ENCODE data around the gene CDH4.

Gene CDH4

DNA sequence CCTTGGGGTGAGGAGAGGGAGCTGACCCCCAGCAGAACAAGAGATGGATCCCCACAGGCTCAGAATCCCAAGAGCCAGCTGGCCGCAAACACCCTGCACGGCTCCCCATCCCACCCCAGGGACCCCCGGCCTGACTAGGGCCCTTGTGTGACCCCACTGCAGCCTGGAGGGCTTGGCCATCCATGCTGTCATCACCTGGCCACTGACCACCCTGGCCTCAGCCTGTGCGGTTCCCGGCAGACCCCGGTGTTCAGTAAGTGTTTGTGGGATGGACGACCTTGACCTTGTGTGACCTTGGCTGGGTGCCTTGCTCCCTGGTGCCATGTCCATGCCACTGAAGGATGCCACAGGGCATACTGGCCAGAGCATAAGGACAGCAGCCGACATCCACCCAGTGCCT is 485.3 kb downstream of the CDH4 start:
- no peak overlapping the region for H3K4me3 ChIP-seq (replicated peaks in 1 of 2; ENCODE audit: low read depth in 2 of 2, low read length in 2 of 2)
- no peak for DNase-seq (ENCODE audit: low read depth in 2 of 2)
- TF ChIP-seq, protein P1, sequence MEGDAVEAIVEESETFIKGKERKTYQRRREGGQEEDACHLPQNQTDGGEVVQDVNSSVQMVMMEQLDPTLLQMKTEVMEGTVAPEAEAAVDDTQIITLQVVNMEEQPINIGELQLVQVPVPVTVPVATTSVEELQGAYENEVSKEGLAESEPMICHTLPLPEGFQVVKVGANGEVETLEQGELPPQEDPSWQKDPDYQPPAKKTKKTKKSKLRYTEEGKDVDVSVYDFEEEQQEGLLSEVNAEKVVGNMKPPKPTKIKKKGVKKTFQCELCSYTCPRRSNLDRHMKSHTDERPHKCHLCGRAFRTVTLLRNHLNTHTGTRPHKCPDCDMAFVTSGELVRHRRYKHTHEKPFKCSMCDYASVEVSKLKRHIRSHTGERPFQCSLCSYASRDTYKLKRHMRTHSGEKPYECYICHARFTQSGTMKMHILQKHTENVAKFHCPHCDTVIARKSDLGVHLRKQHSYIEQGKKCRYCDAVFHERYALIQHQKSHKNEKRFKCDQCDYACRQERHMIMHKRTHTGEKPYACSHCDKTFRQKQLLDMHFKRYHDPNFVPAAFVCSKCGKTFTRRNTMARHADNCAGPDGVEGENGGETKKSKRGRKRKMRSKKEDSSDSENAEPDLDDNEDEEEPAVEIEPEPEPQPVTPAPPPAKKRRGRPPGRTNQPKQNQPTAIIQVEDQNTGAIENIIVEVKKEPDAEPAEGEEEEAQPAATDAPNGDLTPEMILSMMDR (IDR thresholded peaks at IDR 0.05; ENCODE audit: low read depth, low read length), result no peak

GRCh38 chr20:61737812-61738443 is 485.9 kb downstream of the CDH4 start:
- TF ChIP-seq, protein P1 (IDR thresholded peaks at IDR 0.05; ENCODE audit: low read depth, low read length), result no peak
- H3K4me3 ChIP-seq (replicated peaks in 1 of 2; ENCODE audit: low read depth in 2 of 2, low read length in 2 of 2), result no peak overlapping the region
- no peak for DNase-seq (ENCODE audit: low read depth in 2 of 2)

- TF ChIP-seq, protein P1 (IDR thresholded peaks at IDR 0.05; ENCODE audit: low read depth, low read length), result no peak
- H3K4me3 ChIP-seq (replicated peaks in 1 of 2; ENCODE audit: low read depth in 2 of 2, low read length in 2 of 2), result no peak overlapping the region
- DNase-seq (ENCODE audit: low read depth in 2 of 2), result no peak
Measured at GRCh38 chr20:61738601-61739069, 486.6 kb downstream of the CDH4 start.

DNA sequence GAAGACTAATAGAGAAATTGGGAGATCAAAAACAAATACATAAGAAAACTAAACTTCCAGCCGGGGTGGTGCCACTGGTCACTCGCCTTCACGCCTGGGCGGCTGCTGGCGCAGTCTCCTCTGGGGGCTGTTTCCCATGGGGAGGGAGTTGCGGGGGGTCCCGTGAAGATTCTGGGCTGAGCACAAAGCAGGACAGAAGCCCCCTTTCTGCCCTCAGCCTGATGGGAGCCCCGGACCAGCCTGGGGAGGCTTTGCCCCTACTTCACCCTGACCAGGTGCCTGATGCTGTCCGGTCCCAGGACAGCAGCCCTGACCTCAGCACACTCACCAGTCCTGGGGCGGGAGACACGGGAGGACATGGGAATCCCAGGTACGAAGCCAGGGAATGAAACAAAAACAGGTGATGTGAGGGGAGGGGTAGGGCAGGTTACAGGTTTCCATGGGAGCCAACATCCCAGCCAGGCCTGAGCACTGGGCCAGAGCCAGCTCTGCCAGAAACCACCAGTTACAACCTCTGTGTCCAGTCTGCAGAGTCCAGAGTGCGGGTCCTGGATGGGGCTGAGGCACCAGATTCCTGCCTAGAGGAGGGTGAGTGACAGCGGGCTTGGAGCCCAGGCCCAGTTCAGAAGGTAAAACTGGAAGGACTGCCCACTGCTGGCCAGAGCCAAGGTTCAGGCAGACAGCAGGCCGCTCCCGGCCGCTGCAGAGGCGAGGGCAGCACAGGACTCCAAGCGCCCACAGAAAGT is 487.2 kb downstream of the CDH4 start:
- DNase-seq (ENCODE audit: low read depth in 2 of 2), result no peak
- H3K4me3 ChIP-seq (replicated peaks in 1 of 2; ENCODE audit: low read depth in 2 of 2, low read length in 2 of 2), result no peak overlapping the region
- TF ChIP-seq, protein P1 (IDR thresholded peaks at IDR 0.05; ENCODE audit: low read depth, low read length), result no peak

GRCh38 chr20:61739832-61740118 is 487.7 kb downstream of the CDH4 start:
- TF ChIP-seq, protein P1 (IDR thresholded peaks at IDR 0.05; ENCODE audit: low read depth, low read length), result no peak
- H3K4me3 ChIP-seq (replicated peaks in 1 of 2; ENCODE audit: low read depth in 2 of 2, low read length in 2 of 2), result no peak overlapping the region
- DNase-seq (ENCODE audit: low read depth in 2 of 2), result no peak

DNA sequence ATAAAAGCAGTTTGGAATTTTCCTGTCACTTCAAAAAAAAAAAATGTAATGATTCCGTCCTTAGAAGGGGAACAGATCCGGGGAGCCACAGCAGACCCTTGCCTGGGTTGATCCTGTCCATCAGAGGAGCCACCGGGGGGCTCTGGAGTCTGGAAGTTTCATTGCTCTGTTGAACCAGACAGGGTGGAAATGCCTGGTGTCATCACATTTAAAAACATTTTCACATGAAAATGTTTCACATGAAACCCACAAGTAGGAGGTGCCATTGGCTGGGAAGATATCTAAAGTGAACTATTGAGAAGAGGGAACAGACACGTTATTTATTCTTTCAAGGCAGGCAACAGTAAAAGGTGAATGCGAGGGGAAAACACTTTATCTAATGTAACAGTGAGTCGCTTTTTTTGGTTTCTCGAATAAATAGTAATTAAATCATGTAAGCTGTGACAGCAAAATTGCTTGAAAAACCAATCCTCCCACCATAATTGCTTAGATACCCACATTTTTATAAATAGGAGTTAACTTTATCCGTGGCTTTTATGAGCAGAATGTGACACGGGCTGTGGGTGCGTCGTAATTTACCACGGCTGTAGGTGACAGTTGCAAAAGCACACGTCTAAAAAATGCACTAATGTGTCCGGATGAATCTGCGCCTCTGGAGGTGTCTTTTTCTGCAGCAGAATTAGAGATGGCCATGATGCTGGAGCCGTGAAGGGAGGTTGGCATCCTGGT is 490.2 kb downstream of the CDH4 start:
- DNase-seq (ENCODE audit: low read depth in 2 of 2), result no peak
- H3K4me3 ChIP-seq (replicated peaks in 1 of 2; ENCODE audit: low read depth in 2 of 2, low read length in 2 of 2), result no peak overlapping the region
- TF ChIP-seq, protein P1 (IDR thresholded peaks at IDR 0.05; ENCODE audit: low read depth, low read length), result no peak
